NCI-H146 treated with DMSO at 0.1 percent for 48 hours (cell line): ENCODE measurements around the gene CIBAR2.

Experiments
- DNase-seq: peaks from one replicate; lab custom pipeline; 2025; ENCODE audit not compliant: unreplicated experiment; lab: John Stamatoyannopoulos, UW

The CIBAR2 gene

DNA sequence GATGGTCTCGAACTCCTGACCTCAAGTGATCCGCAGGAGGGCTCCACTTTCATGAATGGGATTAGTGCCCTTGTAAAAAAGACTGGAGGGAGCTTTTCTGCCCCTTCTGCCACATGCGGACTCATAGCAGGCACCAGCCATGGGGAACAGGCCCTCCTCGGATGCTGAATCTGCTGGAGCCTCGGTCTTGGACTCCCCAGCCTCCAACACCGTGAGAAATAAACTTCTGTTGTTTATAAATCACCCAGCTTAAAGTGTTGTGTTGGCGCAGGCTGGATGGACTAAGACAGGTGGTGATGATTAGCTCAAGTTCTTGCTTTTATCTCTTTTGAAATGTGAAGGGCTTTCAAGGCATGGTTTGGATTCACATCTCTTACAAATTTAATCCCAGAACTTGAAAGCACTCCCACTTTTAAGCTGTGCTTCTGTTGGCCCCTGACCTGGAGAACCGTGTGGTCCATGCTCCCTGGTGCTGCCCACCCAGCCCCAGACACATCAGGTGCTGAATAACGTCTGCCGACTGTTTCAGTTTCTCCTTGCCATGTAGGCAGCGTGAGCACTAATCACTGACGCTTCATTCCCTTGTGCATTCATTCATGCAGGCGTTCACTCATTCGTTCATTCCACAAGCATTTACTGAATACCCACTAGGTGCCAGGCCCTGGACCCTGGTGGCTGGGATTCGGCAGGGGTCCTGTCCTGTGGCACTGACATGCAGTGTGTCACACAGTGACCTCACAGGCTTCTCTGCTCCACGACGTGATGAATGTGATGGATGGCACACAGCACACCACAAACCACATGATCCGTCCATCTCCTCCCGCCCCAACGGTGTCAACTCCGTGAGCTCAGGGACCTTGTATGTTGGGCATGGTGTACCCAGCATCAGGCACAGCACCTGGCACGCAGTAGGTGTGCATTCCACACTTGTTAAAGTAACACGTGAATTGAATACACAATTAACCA, 8.9 kb downstream of the CIBAR2 start:
- DNase-seq = no peak

DNA sequence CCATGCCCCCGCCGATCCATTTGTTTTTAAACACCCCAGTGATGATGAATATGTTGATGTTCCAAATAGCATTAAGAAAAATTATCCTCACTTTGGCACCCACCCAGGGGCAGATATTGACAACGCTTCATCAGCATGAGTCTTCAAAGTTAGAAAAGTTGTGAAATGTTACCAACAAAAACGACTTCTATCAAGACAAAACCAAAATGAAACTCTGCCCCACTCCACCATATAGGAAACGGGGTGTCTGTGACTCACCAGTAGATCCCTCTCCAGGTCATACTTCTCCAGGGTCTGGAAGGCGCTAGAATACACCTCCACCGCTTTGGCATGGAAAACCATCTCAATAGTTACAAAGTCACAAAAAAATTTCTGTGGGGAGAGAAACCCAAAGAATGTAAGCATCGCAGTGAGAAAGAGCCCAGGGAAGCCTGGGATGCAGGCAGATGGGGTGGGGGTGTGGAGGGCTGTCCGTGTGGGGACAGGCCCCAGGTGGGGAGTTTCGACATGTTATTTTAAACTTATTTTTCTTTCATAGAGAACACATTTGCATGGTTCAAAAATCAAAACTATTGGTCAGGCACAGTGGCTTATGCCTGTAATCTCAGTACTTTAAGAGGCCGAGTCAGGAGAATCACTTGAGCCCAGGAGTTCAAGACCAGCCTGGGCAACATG, 10.2 kb downstream of the CIBAR2 start:
- no peak for DNase-seq

DNA sequence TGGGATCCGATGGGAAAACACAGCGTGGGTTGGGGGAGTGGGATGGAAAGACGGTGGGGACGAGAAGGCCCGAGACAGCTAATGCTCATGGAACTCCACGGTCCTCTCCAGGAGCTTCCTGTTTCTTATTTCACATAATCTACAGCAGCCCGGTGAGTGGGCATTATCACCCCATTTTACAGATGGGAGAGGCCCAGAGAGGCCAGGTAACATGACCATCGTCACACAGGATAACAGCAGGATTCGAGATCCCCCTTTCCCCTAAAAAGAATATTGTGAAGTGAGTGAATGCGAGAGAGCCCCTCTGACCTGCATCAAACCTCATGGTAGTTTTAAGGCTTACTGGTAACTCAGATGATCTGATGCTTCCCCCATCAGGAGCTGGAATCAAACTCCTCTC, 12.0 kb downstream of the CIBAR2 start:
- no peak for DNase-seq

DNA sequence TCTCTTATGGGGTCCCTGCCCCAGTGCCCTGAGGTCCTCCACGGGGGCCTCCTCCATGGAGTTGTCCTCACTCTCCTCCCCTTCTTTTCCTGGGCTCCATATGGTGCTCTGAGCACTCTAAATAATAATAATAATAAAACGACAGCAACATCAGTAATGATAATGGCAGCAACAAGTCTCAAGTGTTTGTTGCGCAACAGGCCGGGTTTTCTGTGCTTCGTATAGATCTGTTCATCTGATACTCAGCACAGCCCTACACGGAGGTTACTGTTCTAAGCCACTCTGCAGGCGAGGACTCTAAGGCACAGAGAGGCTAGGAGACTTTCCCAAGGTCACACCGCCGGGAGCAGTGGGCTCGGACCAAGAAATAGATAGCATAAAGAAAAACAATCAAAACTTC, 13.7 kb downstream of the CIBAR2 start:
- DNase-seq = no peak

DNA sequence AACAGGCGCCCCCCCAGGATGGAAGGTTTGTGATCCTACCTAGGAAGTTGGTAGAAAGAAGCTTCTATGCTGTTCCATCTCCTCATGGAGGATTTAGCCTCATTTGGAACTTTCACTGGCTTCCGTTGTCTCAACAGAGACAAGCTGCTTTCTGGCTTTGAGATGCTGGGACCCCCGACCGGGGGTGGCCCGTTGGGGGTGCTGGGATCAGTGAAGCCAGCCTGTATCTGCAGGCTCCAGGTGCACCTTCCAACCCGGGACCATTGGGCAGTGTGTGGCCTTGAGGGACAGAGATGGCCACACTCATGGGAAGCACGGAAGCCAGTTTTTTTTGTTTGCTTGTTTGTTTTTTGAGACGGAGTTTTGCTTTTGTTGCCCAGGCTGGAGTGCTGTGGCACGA, 15.4 kb downstream of the CIBAR2 start:
- no peak for DNase-seq

DNA sequence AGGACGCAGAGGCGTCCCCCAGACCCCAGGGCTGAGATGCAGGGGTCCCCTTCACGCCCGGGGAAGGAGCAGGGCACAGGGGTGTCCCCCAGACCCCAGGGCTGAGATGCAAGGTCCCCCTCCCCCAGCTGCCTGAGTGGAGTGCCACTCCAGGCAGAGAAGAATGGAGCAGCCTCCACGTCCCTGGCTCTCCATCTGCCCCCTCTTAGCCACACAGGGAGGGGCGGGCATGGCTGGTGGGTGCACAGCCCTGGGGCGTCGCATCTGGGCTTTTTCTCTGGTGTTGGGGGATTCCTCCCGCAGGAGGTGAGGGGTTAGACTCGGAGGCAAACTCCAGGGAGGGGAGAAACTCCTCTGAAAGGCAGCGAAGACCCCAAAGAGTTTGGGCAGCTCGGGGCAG, 17.5 kb downstream of the CIBAR2 start:
- DNase-seq = no peak

DNA sequence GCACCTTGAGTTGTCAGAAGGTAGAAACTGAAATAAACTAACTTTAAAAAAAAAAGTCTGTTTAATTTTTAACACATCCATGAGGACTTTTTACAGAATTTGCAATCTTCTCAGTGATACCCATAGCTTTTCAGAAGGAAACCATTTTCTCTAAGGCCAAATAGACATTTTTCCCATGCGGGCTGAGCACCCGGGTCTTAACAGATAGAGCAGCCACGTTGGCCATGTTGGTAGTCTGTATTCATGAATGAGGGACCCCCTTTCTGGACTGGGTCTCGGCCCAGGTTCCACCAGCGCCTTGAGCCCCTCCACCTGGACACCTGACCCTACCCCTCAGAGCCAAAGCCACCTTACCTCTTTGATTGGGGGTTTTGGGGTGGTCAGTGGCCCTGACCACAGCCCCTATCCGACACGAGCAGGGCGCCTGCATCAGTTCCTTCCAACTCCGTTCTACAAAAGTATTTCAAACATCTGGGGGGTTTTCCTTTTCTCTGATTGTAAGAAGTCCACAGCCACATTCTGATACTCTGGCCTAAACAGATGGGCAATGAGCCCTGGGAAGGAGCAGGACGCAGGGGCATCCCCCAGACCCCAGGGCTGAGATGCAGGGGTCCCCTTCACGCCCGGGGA, 18.0 kb downstream of the CIBAR2 start:
- no peak for DNase-seq

DNA sequence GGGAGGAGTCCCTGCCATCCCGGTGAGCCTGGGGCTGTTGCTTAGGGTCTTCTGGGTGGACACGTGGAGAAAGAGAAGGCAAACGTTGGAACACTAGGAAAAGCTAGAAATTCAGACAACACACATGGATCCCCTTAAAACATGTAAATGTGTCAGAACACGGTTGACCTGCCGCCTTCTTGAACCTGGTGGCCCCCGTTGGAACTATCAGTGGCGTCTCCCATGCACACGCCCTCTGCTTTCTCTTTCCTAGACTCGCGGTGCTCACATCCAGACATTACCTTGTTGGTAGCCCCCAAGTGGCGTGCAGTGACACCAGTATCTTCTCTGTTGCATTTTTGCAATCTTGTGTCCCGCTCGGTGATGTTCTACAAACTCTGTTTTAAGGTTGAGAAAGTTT, 18.6 kb downstream of the CIBAR2 start:
- DNase-seq = no peak

DNA sequence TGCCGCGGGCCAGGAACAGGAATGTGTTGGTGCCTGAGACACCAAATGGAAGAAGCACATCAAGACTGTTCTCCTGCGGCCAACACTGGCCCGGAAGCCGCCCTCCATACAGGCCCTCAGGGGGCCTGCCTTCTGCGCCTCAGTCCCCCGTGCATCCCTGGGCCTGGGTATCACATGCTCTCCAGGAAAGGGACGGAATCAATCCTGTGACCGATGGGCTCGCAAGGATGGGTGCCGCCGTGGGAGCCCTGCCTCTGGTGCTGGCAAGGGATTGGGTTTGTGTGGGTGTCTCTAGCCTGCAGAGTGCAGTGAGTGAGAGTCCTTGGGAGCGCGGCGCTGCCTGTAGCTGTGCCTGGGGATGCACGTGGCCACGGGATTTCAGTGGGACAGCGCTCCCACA, 19.4 kb downstream of the CIBAR2 start:
- no peak for DNase-seq

DNA sequence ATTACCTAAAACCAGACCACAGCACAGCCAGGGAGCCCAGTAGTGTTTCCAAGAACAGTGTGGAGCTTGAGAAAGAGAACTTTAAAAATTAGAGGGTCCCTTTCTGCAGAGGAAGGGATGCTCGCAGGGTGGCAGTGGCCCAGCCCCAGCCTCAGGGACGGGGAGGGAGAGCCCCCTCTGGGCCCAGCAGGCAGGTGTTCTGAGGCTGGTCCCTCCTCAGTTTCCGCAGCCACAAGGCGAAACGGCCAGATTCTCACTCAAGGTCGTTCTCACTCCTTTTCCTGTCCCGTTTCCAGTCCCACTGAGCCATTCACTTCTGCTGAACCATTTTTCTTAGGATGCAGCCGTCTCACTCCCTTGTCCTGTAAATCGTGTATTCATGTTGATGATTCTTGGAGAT, 20.0 kb downstream of the CIBAR2 start:
- no peak for DNase-seq

DNA sequence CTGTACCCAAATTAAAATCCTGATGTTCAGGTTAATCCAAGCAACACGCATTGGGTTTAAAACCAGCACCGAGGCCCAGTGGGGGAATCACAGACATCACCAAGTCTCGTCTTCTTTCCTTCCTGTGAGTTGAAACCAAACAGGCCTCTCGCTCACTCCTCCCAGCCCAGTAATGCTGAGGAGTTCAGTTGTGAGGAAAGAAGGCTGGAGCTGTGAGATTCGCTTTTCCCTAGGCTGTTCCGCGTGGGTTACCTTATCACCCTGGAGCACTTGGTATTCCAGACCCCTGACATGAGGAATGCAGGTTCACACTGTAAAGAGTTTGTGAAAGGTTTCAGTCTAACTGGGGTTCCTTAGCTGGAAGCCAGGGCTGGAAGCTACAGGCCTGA, 20.8 kb downstream of the CIBAR2 start:
- DNase-seq = no peak

DNA sequence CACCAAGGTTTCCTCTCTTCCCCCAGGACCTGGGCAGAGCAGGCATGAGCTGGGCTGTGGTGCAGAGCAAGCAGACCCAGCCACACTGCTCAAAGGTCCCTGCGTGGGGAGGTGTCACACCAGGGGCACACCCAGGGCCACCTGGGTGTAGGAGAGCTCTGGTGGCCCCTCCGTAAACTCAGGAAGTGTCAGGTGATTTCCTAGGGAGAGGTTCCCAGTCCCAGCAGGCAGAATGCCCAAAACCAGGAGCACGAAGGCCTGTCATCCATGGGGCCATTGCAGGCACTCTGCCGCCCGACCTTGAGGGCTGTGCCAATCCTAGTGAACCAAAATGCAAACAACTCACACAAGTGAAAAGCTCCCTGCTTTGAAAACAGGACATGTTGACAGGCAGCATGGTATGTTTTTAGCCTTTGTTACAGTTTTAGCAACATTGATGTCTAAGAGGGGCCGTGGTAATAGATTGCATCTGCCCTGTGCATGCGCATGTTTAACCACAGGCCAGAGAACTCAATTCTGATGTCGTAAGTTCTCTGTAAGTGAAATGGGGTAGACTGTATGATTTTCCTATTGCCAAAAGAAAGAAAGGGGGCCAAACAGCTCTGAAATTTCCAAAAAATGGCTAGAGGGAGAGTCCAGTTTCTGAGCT, 21.3 kb downstream of the CIBAR2 start:
- DNase-seq = no peak

DNA sequence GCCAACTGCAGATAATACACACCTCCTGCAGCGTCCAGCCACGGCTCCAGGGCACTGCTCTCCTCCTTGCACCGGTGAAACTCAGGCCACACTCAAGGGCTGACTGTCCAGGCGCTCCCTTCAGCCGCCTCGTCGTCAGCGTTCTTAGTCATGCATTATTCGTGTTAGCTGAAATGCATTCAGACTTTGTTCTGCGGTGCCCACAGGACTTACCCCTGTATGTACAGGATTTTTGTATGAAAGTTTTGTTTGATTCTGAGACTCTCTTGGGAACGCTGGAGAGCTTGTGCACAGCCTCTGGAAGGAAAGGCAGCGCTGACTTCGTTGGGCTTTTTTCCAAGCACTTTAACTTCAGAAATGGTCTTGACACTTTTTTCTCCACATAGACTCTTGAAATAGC, 22.1 kb downstream of the CIBAR2 start:
- no peak for DNase-seq

DNA sequence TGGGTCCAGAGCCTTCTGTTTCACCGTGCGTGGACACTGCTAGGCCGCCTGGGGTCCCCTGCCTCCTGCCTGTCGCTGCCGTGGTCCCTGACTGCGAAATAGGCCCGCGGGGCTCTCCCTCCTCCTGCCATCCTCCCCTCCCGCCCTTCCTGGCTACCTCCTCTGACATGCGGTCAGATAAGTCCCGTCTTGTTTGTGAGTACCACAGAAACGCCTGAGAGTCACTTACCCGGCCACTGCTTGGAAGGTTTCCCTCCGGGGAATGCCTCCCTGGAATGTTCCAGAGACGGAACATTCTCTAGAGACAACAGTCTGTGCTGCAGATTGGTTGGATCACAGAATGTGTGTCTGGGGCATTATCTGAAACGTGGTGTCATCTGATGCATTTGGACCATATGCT, 22.7 kb downstream of the CIBAR2 start:
- no peak for DNase-seq

DNA sequence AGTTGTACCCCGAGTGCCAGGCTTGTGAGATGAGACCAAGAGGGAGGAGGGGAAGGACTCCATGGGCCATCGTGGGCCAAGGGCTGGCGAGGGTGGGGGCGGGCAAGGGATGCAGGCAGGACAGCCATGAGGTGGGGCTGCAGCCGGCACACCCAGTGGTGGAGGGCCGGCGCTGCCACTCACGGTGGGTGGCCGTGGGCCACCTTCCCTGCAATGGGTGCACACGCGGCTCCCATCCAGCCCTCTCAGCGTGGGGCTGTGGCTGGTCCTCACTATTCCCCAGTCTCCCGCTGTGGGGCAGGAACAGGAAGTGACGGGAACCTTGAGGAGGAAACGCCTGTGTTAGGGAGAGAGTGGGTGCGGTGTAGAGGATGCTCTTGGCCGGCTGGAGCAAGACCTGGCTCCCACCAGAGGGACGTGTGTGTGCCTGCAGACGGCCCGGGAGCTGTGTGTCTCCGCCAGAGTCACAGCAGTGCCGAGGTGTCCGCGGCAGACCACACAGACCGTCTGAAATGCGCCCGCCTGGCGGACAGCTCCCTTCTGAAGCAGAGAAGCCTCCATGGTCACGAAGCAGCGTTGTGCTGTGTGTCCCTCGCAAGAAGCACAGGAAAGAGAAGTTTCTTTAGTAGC, 23.6 kb downstream of the CIBAR2 start:
- DNase-seq = no peak

DNA sequence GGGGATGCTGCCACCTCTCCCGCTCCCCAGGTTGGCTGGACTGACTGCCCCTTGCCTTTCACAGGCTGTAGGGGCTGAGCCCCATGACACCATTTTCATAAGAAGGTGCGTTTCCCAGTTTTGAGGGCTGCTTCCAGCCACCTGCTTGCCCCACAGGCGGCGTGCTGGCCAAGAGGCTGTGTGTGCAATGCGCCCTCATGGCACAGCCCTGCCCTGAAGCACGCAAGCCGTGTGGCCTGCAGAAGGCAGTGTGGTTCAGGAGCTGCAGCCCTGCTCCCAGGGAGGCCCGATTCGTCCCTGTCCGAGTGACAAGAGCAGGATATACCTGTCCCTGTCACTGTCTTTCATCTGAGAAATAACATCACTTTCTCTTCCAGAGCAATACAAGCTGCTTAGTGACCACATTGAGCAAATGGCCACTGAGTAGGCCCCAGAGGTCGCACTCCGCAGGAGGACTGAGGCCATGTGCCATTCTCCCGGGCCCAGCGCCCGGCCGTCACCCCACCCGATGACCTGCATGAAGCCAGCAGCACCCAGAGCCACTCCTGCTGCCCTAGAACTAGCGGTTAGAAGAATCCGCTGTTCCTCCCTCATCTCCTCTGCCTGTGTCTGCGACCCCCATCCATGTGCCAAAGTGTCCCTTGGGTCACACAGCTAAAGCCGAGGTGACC, 24.2 kb downstream of the CIBAR2 start:
- DNase-seq = no peak

DNA sequence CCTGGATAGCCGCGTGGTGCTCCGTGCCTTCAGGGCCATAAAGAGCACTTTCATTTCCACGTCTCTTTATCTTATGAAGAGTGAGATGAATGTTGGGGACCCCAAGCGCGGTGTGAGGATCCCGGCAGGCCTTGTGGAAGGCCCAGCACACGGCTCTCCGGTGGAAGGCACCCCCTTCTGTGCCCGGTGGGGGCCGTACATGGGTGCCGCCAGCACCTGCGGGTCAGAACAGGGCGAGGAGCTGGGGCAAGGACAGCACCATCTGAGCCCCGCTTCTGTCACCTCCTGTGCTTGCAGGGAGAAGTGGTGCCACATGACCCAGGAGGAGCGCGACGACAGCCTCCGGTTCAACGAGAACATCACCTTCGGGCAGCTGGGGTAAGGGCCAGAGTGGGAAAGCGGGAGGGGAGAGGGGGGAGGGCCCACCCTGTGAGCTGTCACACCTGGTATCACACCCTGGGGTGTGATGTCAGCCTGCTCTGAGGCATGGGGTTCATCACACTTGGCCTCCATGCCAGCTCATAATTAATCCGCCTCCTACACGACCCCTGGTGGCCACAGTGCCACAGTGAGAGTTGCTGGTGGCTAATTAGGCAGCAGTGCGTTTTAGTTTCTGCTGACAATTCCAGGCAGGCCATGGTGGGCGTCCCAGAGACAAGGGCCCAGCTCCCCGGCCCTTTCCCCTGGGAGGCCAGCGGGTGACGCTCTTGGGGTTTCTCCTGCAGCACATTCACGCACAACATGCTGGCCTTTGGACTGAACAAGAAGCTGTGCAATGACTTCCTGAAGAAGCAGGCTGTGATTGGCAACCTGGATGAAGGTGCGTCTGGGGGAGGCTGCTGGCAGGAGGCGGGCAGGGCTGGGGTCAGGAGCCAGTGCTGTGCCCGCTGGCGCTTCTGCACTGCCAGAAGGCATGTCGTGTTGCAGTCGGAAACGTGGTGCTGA, 25.7 kb downstream of the CIBAR2 start:
- no peak for DNase-seq

DNA sequence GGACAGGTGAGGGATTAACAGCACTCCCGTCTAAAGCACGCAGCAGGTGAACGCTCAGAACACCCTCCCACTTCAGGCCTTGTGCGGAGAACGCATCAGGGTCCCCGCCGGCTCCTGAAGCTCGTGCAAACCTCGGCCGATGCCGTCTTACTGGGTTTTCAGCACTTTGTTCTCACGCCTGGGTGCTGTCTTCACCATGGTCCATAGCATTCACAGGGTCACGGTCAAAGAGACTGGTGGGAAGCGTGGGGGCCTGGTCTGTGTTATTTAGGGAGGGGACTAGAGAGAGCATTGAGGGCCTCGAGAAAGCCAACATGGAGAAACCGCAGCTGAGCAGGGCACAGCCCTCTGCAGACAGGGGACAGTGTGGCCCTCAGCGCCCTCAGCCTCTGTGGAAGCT, 26.6 kb downstream of the CIBAR2 start:
- DNase-seq = no peak

DNA sequence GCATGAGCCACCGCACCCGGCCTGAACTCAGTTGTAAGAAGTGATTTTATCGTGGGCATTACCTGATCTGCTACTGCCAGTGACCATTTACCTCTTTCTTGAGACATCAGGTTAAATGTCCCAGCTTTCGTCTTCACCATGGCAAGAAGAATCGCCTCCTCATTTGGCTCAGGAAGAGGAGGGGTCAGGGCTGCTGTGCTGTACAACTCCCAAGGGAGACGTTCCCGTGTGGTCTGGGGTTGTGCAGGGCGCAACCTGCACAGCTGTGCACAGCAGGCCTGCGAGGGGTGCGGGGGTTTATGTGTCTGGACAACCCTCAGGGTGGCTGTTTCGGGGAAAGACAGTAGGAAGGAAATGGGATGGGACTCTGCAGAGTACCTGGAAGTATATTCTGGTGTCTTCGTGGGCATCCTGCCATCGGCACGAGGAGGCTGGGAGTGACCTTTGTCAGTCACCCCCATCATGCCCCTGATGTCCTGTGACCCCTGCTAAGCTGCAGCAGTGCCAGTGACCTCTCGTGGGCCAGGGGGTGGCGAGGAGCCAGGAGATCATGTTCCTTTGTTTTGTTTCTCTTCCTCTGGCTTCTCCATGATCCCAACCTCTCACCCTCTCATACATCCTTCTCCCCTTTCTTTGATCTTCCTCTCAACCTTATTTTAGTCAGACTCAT, 27.3 kb downstream of the CIBAR2 start:
- DNase-seq = no peak
